ENCODE measurements around the gene CDH4. TPM values are rescaled to one million over a fixed set of nuclear protein-coding genes. Genes with fewer than 3 reads are reported as not detected.

The CDH4 gene
- total and polyA plus RNA-seq, 9 of the 15 experiments (the other 6 are each of a cell fraction or from before 2014, with no cell fraction given), result 0.04 TPM; not detected in 8

GRCh38 chr20:61284752-61285151 is 32.7 kb downstream of the CDH4 start:
- Histone ChIP-seq H4K20me1 (replicated peaks; ENCODE audit: control insufficient read depth, insufficient read depth, low read length) (no peaks in the 10 kb centered on the region), H3K36me3 (ENCODE audit: control insufficient read depth, insufficient read depth, low read length) (no peaks in the 10 kb centered on the region), H3K9ac (ENCODE audit: insufficient read depth in 1 of 2, low read depth in 2 of 2, low read length in 2 of 2) (no peak overlapping the region), H3K4me2 (ENCODE audit: insufficient read depth, low read length) (no peak overlapping the region), H2AFZ (ENCODE audit: low read depth, low read length) (no peak overlapping the region), H3K79me2 (ENCODE audit: control insufficient read depth, insufficient read depth, low read length) (no peaks in the 10 kb centered on the region), H3K9me3 (replicated peaks; ENCODE audit: control insufficient read depth, insufficient read depth, low read depth, low read length) (peaks cover 2% of the 10 kb centered on the region; the same call in 1 of the 2 replicates), H3K27me3 (ENCODE audit: control insufficient read depth in 2 of 2, insufficient read depth in 2 of 2, low read length in 2 of 2) (peaks cover 0 to 6% of the 10 kb centered on the region in 2 experiments; a peak in 2 of 5 replicates), H3K27ac (ENCODE audit: extremely low read depth, low read depth, low read length) (no peak overlapping the region), H3K4me3 (no peak overlapping the region), H3K4me1 (replicated peaks in 1 of 2; ENCODE audit: control insufficient read depth in 2 of 2, insufficient read depth in 2 of 2, low read length in 2 of 2) (no peaks in the 10 kb centered on the region), H3K9me1 (ENCODE audit: control insufficient read depth, insufficient read depth, low read length) (no peaks in the 10 kb centered on the region)
- intact Hi-C loops (cut with micrococcal nuclease), result no loop called here
- ChIA-PET CTCF (ENCODE audit: low intra/inter-chr PET ratio) (no interaction called here), POLR2A (interaction anchor here (0.6 kb wide), 1 partner anchor 9 kb away, joined by 3 read pairs; no protein-coding TSS in a partner anchor)
- ATAC-seq (no peak), DNase-seq (ENCODE audit: extremely low read depth in 1 of 4, low spot score in 3 of 4) (no peak), FAIRE-seq (no peak)
- BruUV-seq (replicated peaks), result no TSS peak
- in situ Hi-C loops (cut with MboI), result no loop called here
- 0% methylated on average over 3 of the region's 5 CpGs for WGBS (ENCODE audit: insufficient coverage, low coverage, missing lambda C conversion rate)
- TF ChIP-seq SRSF9 (IDR thresholded peaks at IDR 0.05; ENCODE audit: borderline replicate concordance, low read depth, low read length) (no peak), ZBTB40 (IDR thresholded peaks at IDR 0.05) (peak; percentile 73), ZBTB40 (CRISPR knock-in tag; IDR thresholded peaks at IDR 0.05) (no peak)
